HEK293T (cell line): ENCODE results near the gene PPP1R3C.

Source experiments
- CTCF ChIA-PET: fragments of 350-600 bp; formaldehyde crosslinking; extraction: SDS; loops from one replicate; lab custom pipeline; 2021; ENCODE audit warnings: antibody characterized with exemption, inconsistent platforms; lab: Yijun Ruan, JAX
- POLR2A ChIA-PET: fragments of 350-600 bp; formaldehyde crosslinking; extraction: SDS; loops from one replicate; lab custom pipeline; 2020; ENCODE audit warnings: antibody characterized with exemption, inconsistent platforms; lab: Yijun Ruan, JAX
- DNase-seq: peaks from one replicate; pipeline ENCODE4 v3.0.0; 2012; ENCODE audit warnings: mixed read lengths; ENCODE audit errors: extremely low spot score
- ARNT ChIP-seq: fragments of 450-650 bp; IDR thresholded peaks from 2 replicates; pipeline ENCODE4 v1.6.1; 2017; ENCODE audit warnings: mild to moderate bottlenecking
- BHLHE40 ChIP-seq: fragments of 450-650 bp; IDR thresholded peaks from 2 replicates; pipeline ENCODE4 v1.6.1; 2016; ENCODE audit warnings: mild to moderate bottlenecking, moderate library complexity, borderline replicate concordance
- CTBP1 ChIP-seq: fragments of 450-650 bp; IDR thresholded peaks from 2 replicates; pipeline ENCODE4 v1.6.1; 2016; ENCODE audit warnings: borderline replicate concordance
- ELF4 ChIP-seq: fragments of 450-650 bp; IDR thresholded peaks from 2 replicates; pipeline ENCODE4 v1.6.1; 2017; ENCODE audit warnings: antibody characterized with exemption
- FOXA1 ChIP-seq: fragments of 450-650 bp; IDR thresholded peaks from 2 replicates; pipeline ENCODE4 v1.6.1; 2016; ENCODE audit warnings: mild to moderate bottlenecking
- FOXK2 ChIP-seq: fragments of 450-650 bp; IDR thresholded peaks from 2 replicates; pipeline ENCODE4 v1.6.1; 2016; ENCODE audit warnings: mild to moderate bottlenecking
- FOXM1 ChIP-seq: fragments of 450-650 bp; IDR thresholded peaks from 2 replicates; pipeline ENCODE4 v1.6.1; 2017; ENCODE audit warnings: mild to moderate bottlenecking, borderline replicate concordance
- HDGF ChIP-seq: fragments of 450-650 bp; IDR thresholded peaks from 2 replicates; pipeline ENCODE4 v1.6.1; 2017; ENCODE audit warnings: antibody characterized with exemption, borderline replicate concordance
- L3MBTL2 ChIP-seq: fragments of 450-650 bp; conservative IDR thresholded peaks from 2 replicates; pipeline ENCODE4 v1.6.1; 2016; ENCODE audit warnings: mild to moderate bottlenecking
- LEF1 ChIP-seq: fragments of 450-650 bp; IDR thresholded peaks from 2 replicates; pipeline ENCODE4 v1.6.1; 2017; ENCODE audit warnings: mild to moderate bottlenecking, borderline replicate concordance
- NFRKB ChIP-seq: fragments of 450-650 bp; IDR thresholded peaks from 2 replicates; pipeline ENCODE4 v1.6.1; 2016; ENCODE audit warnings: mild to moderate bottlenecking, moderate library complexity
- SP1 ChIP-seq: fragments of 450-650 bp; IDR thresholded peaks from 2 replicates; pipeline ENCODE4 v1.6.1; 2017
- SUZ12 ChIP-seq: fragments of 450-650 bp; IDR thresholded peaks from 2 replicates; pipeline ENCODE4 v1.6.1; 2016; ENCODE audit warnings: mild to moderate bottlenecking
- TARDBP ChIP-seq: fragments of 450-650 bp; IDR thresholded peaks from 2 replicates; pipeline ENCODE4 v1.6.1; 2016
- ZNF384 ChIP-seq: fragments of 450-650 bp; IDR thresholded peaks from 2 replicates; pipeline ENCODE4 v1.6.1; 2016
- TF ChIP-seq, protein P1 (sequence below): fragments of 450-650 bp; IDR thresholded peaks from 2 replicates; pipeline ENCODE4 v1.6.1; 2016

Gene PPP1R3C

DNA sequence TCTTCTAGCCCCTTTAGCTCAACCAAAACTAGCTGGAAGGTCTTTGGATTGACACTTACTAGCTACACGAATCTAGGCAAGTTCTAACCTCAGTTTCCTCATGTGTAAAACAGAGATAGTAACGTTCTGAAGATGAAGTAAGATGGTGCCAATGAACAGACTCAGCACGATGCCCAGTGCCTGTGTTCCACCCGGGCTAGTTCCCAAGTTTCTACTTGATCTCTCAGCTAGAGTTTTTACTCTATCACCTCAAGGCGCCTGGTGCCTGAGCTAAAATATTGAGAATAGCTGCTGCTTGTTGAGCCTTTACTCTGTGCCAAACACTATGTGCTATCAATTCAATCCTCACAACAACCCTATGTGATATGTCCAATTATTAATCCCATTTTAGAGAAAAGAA lies 1.4 kb upstream of the PPP1R3C start:
- POLR2A ChIA-PET: interaction anchor here (0.8 kb wide), 1 partner anchor 237 kb away, joined by 3 read pairs; no protein-coding TSS in a partner anchor
- TF ChIP-seq ZNF384: no peak
- TF ChIP-seq BHLHE40: no peak
- TF ChIP-seq CTBP1: no peak
- TF ChIP-seq ELF4: no peak
- TF ChIP-seq TARDBP: no peak
- TF ChIP-seq HDGF: no peak
- CTCF ChIA-PET: interaction anchor here (2.1 to 3.3 kb wide), 2 partner anchors 82 to 335 kb away, joined by 6 to 14 read pairs; no protein-coding TSS in a partner anchor
- no peak for DNase-seq

DNA sequence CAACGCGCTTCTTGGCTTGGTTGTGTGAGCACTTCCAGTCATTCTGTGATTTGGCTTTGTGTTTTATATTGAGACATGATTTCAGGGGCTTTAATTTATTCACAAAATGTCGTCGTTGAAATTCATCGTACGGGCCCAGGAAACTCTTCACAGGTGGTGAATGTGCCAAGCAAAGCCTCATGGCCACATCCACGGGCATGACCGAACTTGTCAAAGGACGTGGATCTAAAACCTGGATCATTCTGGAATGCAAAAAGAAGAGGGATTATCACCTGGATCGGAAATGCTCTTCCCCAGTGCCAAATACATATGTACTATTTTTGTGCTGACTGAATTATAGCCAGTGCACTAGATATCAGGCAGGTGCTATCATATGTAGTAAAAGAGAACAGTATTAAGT lies 2.2 kb downstream of the PPP1R3C start:
- CTCF ChIA-PET: no interaction called here
- TF ChIP-seq FOXA1 (no peak), ARNT (no peak), FOXK2 (no peak), TARDBP (no peak), ELF4 (no peak), ZNF384 (no peak), CTBP1 (no peak), NFRKB (no peak), LEF1 (no peak), FOXM1 (no peak), SUZ12 (no peak), BHLHE40 (no peak)
- DNase-seq: no peak
- POLR2A ChIA-PET: no interaction called here

DNA sequence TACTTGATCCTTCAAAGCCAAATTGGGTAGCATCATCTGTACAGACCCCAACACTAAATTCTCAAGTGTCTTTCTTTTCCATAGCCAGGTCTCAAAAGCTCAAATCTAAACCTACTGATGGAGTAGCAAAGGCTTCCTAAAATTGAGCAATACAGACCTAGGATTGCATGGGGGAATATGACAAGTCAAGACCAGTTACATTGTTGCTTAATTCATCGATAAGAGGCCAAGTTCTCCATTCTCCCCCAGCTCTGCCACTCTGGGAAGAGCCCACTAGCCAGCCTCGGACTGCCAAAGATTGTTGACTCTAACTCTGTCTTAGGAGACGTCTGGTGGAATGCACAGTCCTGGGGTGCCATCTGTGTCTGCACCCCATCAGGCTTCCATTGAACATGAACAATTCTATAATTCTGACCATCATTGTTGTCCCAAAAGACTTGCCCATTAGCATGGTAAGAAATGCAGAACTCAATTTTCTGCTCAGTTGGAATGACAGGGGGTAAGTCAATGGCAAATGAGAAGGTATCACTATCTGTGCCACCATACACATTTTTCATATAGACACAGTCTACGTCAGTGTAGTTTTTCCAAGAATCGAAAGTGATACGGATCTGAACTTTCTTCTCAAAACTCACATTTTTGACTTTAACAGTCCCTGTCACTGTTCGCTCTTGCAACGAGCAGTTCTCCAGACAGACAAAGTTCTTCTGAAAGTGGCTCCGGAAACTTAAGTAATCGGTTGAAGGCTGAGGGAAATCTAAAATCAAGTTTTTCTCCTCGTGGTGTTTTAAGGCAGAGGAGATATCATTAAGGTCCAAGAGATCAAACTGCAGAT lies 2.9 kb downstream of the PPP1R3C start:
- no peak for DNase-seq
- ChIA-PET POLR2A (no interaction called here), CTCF (interaction anchor here (1.1 kb wide), 1 partner anchor 78 kb away, joined by 3 read pairs; no protein-coding TSS in a partner anchor)
- TF ChIP-seq TARDBP (no peak), HDGF (no peak), ZNF384 (no peak), ELF4 (no peak), L3MBTL2 (no peak), LEF1 (no peak), CTBP1 (no peak), FOXM1 (no peak)

DNA sequence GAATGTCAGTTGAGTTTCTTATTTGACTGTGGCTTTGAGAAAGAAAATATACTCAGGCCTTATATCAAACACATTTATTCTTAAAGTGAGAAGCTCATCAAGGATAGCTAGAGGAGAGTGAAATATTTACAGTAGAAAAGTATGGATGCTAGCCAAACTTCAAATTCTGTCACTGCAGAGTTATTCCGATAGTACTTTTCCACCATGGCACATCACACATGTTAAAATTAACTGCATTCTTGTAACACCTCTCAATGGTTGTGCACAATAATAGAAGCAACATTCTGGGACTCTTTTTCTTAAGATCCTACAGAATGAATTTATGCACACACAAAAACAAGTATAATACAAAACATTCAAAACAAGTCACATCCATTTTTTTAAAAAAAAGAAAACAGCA lies 4.5 kb downstream of the PPP1R3C start:
- ChIA-PET POLR2A (no interaction called here), CTCF (no interaction called here)
- TF ChIP-seq L3MBTL2 (no peak), FOXA1 (no peak), BHLHE40 (no peak), FOXM1 (no peak), NFRKB (no peak), ARNT (no peak), FOXK2 (no peak), TARDBP (no peak), SUZ12 (no peak), LEF1 (no peak), ZNF384 (no peak), CTBP1 (no peak), SP1 (no peak)
- TF ChIP-seq, protein P1, sequence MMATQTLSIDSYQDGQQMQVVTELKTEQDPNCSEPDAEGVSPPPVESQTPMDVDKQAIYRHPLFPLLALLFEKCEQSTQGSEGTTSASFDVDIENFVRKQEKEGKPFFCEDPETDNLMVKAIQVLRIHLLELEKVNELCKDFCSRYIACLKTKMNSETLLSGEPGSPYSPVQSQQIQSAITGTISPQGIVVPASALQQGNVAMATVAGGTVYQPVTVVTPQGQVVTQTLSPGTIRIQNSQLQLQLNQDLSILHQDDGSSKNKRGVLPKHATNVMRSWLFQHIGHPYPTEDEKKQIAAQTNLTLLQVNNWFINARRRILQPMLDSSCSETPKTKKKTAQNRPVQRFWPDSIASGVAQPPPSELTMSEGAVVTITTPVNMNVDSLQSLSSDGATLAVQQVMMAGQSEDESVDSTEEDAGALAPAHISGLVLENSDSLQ: no peak
- DNase-seq: no peak

DNA sequence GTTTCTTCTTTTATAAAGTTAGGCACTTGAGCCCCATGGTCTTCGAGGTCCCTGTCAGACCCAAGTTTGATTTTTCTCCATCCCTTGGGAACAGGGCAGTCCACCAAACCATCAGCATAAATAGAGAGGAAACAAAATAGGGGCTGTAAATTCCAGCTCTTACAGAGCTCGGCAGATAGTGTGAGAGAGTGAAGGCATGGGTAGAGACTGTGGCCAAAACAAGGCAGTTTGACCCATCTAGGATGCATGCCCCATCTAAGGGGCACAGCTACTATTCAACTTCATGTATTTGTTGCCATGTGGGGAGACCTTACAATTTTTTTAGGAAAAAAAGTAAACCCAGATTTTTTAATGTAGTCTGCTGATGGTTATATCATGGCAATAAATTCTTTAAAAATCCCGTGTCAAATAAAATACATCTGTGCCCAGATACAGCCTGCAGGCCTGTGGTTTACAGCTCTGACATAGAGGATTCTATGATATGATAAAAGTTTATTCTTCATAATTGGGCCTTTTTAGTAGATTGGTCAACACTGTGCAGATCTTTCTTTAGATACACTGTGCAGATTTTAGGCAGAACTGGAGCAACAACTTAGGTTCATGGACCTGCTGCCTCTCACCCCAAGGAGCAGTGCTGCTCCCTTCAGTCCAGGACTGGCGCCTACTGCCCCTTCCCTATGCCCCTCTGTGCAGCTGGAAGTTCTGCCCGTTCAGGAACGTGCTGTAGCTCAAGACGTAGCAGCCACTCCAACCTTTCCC lies 5.3 kb downstream of the PPP1R3C start:
- ChIA-PET POLR2A (interaction anchor here (1.1 kb wide), 1 partner anchor 296 kb away, joined by 3 read pairs; the partner anchor contains the start of gene BTAF1), CTCF (interaction anchor here (0.7 to 1.4 kb wide), 3 partner anchors 8 to 329 kb away, joined by 3 to 4 read pairs (median 3); no protein-coding TSS in a partner anchor)
- no peak for TF ChIP-seq TARDBP
- TF ChIP-seq FOXK2: no peak
- TF ChIP-seq BHLHE40: no peak
- TF ChIP-seq, protein P1: no peak
- TF ChIP-seq FOXA1: no peak
- no peak for TF ChIP-seq ZNF384
- no peak for TF ChIP-seq FOXM1
- no peak for TF ChIP-seq CTBP1
- TF ChIP-seq ARNT: no peak
- TF ChIP-seq SP1: no peak
- no peak for TF ChIP-seq SUZ12
- no peak for TF ChIP-seq L3MBTL2
- no peak for TF ChIP-seq NFRKB
- TF ChIP-seq ELF4: no peak
- no peak for TF ChIP-seq LEF1
- no peak for TF ChIP-seq HDGF
- no peak for DNase-seq

DNA sequence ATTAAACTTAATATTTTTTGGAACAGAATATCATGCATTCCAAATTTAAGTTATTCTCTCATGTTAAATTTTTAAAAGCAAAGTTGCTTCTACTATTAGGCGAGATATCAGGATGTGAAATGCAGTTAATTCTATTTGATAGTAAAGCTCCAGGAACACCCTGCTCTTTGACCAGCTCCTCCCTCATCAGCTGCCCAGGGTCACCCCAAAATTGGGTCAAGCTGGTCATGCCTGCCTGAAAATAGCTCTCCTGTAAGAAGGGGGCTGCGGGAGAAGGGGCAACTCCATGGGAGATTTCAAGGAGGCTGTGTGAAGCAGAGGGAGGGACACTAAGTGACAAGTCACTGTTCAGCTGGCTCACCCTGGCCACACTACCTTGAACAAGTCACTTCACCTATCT lies 5.9 kb downstream of the PPP1R3C start:
- POLR2A ChIA-PET: interaction anchor here (1.1 kb wide), 1 partner anchor 297 kb away, joined by 3 read pairs; the partner anchor contains the start of gene BTAF1
- no peak for DNase-seq
- CTCF ChIA-PET: interaction anchor here (0.7 to 1.4 kb wide), 3 partner anchors 9 to 328 kb away, joined by 3 to 4 read pairs (median 3); no protein-coding TSS in a partner anchor
- TF ChIP-seq FOXM1 (no peak), HDGF (no peak), ELF4 (no peak), SUZ12 (no peak), CTBP1 (no peak), FOXA1 (no peak), ZNF384 (no peak), NFRKB (no peak), TARDBP (no peak), ARNT (no peak)
- TF ChIP-seq, protein P1: no peak
